Left lung (tissue), 10 donors: ENCODE results near the gene PIP4K2A. TPM values are rescaled to one million over a fixed set of nuclear protein-coding genes. Genes with fewer than 3 reads are reported as not detected.
"Not testable (repeated sequence)": the region's sequence is repeated elsewhere in the genome, so short reads cannot be mapped to it uniquely, and the experiment has no call there.

Experiments
- ATAC-seq: fragments of 200-7000 bp; cut with Tn5 transposase; one replicate; pipeline ENCODE4 v1.9.1; 2020; ENCODE audit warnings: moderate library complexity
- DNase-seq, 4 donors: peaks; one replicate each; pipeline ENCODE4 v3.0.0-alpha.2; 2013 to 2020
- H3K27ac ChIP-seq, 2 donors: fragments of 200-600 bp; sonication (generic) in 1 of 2; one replicate each; pipeline versions ENCODE4 v1.5.0 to v1.8.0; 2020 to 2021
- H3K27me3 ChIP-seq, 2 donors: fragments of 200-600 bp; sonication (generic) in 1 of 2; one replicate each; pipeline versions ENCODE4 v1.5.0 to v1.8.0; 2020 to 2021
- H3K36me3 ChIP-seq, 2 donors: fragments of 200-600 bp; sonication (generic) in 1 of 2; one replicate each; pipeline versions ENCODE4 v1.5.0 to v1.8.0; 2020 to 2021
- H3K4me1 ChIP-seq, 2 donors: fragments of 200-600 bp; one replicate each; pipeline ENCODE4 v1.8.0; 2021
- H3K4me3 ChIP-seq, 2 donors: fragments of 200-600 bp; sonication (generic) in 1 of 2; one replicate each; pipeline versions ENCODE4 v1.5.0 to v1.8.0; 2020 to 2021; ENCODE audit warnings: mild to moderate bottlenecking in 1 of 2
- H3K9me3 ChIP-seq, 2 donors: fragments of 200-600 bp; sonication (generic) in 1 of 2; one replicate each; pipeline versions ENCODE4 v1.5.0 to v1.8.0; 2020 to 2021
- CTCF ChIP-seq, 2 donors: fragments of 200-600 bp; sonication (generic) in 1 of 2; IDR thresholded peaks; one replicate each; pipeline versions ENCODE4 v1.5.0 to v1.8.0; 2021; ENCODE audit warnings: antibody characterized with exemption in 2 of 2
- intact Hi-C, 2 donors: fragments of 100-400 bp; cut with DNase I; formaldehyde crosslinking; loops; one replicate each; pipeline versions ENCODE4 v1.11.2 to v1.14.2; 2022
- polyA plus RNA-seq, 6 donors: library from polyadenylated mRNA; unstranded; fragments of 120-200 nt; gene quantifications; one replicate each; pipeline ENCODE4 v1.2.1, GENCODE V29; 2013; ENCODE audit not compliant: insufficient read length in 6 of 6
- total RNA-seq, 2 donors: library from RNA; stranded (reverse); fragmentation: NEBNext Ultra II Directional; extraction: Animal tissue kit (Norgen Biotek cat#: 25700); gene quantifications; one replicate each; pipeline ENCODE4 v1.2.1, GENCODE V29; 2021
- donor health status: DM: no; HTN: yes; CAD: no.
- donor health status: DM: no; HTN: no; CAD: no.

PIP4K2A gene
- total and polyA plus RNA-seq, 8 donors: 24.9 to 53.8 (median 29.5) TPM

- peaks cover 0 to 7% of the 10 kb centered on the region in 2 donors for H3K4me1 ChIP-seq
- no peaks in the 10 kb centered on the region for H3K9me3 ChIP-seq
- ATAC-seq (no peak), DNase-seq (no peak)
- no peak for TF ChIP-seq CTCF (IDR thresholded peaks at IDR 0.05)
- intact Hi-C loops: no loop called here
- no peaks in the 10 kb centered on the region for H3K27me3 ChIP-seq
- no peak overlapping the region for H3K27ac ChIP-seq
- no peak overlapping the region for H3K4me3 ChIP-seq
- no peaks in the 10 kb centered on the region for H3K36me3 ChIP-seq
Observed at GRCh38 chr10:22720667-22721066, 6.3 kb upstream of the PIP4K2A start.

- H3K4me3 ChIP-seq: no peak overlapping the region
- no peaks in the 10 kb centered on the region for H3K36me3 ChIP-seq
- H3K27me3 ChIP-seq: no peaks in the 10 kb centered on the region
- H3K27ac ChIP-seq: no peak overlapping the region
- ATAC-seq (no peak), DNase-seq (no peak)
- H3K4me1 ChIP-seq: peaks cover 0 to 14% of the 10 kb centered on the region in 2 donors
- intact Hi-C loops: loop anchor here in 1 of 2 donors (10.0 kb wide), 1 partner anchor 105 kb away; no protein-coding TSS in a partner anchor
- TF ChIP-seq CTCF (IDR thresholded peaks at IDR 0.05): no peak
- H3K9me3 ChIP-seq: no peaks in the 10 kb centered on the region
Observed at GRCh38 chr10:22719406-22720042, 5.1 kb upstream of the PIP4K2A start.

GRCh38 chr10:22718659-22719058, 4.3 kb upstream of the PIP4K2A start:
- not testable (repeated sequence) for ATAC-seq, H3K36me3 ChIP-seq, H3K9me3 ChIP-seq, DNase-seq, H3K27ac ChIP-seq, H3K27me3 ChIP-seq, H3K4me3 ChIP-seq
- H3K4me1 ChIP-seq: peaks cover 0 to 14% of the 10 kb centered on the region in 2 donors
- intact Hi-C loops: loop anchor here in 1 of 2 donors (10.0 kb wide), 1 partner anchor 104 kb away; no protein-coding TSS in a partner anchor

GRCh38 chr10:22717728-22718127, 3.4 kb upstream of the PIP4K2A start:
- H3K4me3 ChIP-seq: no peak overlapping the region
- no peaks in the 10 kb centered on the region for H3K9me3 ChIP-seq
- no peak overlapping the region for H3K27ac ChIP-seq
- intact Hi-C loops: loop anchor here in 1 of 2 donors (10.0 kb wide), 1 partner anchor 103 kb away; no protein-coding TSS in a partner anchor
- DNase-seq (no peak), ATAC-seq (no peak)
- H3K4me1 ChIP-seq: peaks cover 0 to 15% of the 10 kb centered on the region in 2 donors
- no peaks in the 10 kb centered on the region for H3K27me3 ChIP-seq
- H3K36me3 ChIP-seq: no peaks in the 10 kb centered on the region
- no peak for TF ChIP-seq CTCF (IDR thresholded peaks at IDR 0.05)

GRCh38 chr10:22716943-22717342, 2.6 kb upstream of the PIP4K2A start:
- TF ChIP-seq CTCF (IDR thresholded peaks at IDR 0.05): no peak
- H3K27ac ChIP-seq: no peak overlapping the region
- intact Hi-C loops: loop anchor here in 1 of 2 donors (10.0 kb wide), 1 partner anchor 102 kb away; no protein-coding TSS in a partner anchor
- no peaks in the 10 kb centered on the region for H3K27me3 ChIP-seq
- ATAC-seq (no peak), DNase-seq (no peak)
- no peaks in the 10 kb centered on the region for H3K9me3 ChIP-seq
- H3K4me3 ChIP-seq: no peak overlapping the region
- H3K36me3 ChIP-seq: no peaks in the 10 kb centered on the region
- peaks cover 0 to 18% of the 10 kb centered on the region in 2 donors for H3K4me1 ChIP-seq
